ENCODE data around the gene HOXB4.

DNA sequence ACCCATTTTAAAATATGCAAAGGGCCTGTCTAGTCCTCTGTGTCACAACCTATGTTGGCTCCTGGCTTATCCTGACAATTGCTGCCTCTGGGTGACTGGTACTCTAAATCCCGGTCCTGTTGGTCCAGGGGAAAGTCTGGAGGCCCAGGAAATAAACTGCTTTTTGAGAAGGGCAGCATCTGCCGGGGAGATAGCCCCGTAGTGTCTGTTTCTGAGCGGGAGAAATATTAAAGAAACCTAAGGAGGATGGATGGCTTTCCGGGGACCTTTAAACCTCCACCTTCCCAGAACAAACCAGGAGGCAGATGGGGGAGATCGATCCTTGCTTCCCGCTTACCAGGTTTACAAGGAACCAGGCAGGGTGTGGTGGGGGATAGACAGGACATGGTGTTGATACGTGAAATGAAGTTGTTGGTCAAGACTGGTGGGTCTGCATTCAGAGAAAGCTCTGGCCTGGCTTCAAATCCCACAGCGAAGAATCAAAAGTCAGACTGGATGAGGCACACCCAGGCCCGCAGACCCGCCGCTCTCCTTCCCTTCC, 37.0 kb downstream of the HOXB4 start:
- TF ChIP-seq, protein P1, sequence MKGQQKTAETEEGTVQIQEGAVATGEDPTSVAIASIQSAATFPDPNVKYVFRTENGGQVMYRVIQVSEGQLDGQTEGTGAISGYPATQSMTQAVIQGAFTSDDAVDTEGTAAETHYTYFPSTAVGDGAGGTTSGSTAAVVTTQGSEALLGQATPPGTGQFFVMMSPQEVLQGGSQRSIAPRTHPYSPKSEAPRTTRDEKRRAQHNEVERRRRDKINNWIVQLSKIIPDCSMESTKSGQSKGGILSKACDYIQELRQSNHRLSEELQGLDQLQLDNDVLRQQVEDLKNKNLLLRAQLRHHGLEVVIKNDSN (CRISPR knock-in tag; IDR thresholded peaks at IDR 0.05) = no peak
- TF ChIP-seq ELF4 (CRISPR knock-in tag; IDR thresholded peaks at IDR 0.05; ENCODE audit: low read depth) = no peak
- no peak for TF ChIP-seq FOXK1 (CRISPR knock-in tag; IDR thresholded peaks at IDR 0.05)
- TF ChIP-seq, protein P2, sequence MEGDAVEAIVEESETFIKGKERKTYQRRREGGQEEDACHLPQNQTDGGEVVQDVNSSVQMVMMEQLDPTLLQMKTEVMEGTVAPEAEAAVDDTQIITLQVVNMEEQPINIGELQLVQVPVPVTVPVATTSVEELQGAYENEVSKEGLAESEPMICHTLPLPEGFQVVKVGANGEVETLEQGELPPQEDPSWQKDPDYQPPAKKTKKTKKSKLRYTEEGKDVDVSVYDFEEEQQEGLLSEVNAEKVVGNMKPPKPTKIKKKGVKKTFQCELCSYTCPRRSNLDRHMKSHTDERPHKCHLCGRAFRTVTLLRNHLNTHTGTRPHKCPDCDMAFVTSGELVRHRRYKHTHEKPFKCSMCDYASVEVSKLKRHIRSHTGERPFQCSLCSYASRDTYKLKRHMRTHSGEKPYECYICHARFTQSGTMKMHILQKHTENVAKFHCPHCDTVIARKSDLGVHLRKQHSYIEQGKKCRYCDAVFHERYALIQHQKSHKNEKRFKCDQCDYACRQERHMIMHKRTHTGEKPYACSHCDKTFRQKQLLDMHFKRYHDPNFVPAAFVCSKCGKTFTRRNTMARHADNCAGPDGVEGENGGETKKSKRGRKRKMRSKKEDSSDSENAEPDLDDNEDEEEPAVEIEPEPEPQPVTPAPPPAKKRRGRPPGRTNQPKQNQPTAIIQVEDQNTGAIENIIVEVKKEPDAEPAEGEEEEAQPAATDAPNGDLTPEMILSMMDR (IDR thresholded peaks at IDR 0.05) = no peak
